GM13977 (cell line): ENCODE results near the gene ZNF304.
A peak's percentile ranks its signal among the peaks of the same experiment; 100 is the strongest.

Source experiments
- DNase-seq: peaks from one replicate; pipeline ENCODE4 v3.0.0; 2012; ENCODE audit warnings: low spot score
- CTCF ChIP-seq: IDR thresholded peaks from 2 replicates; pipeline ENCODE4 v1.5.1; 2012; ENCODE audit warnings: mild to moderate bottlenecking, control low read depth; ENCODE audit not compliant: insufficient read depth; ENCODE audit errors: extremely low read depth, missing control alignments
- in situ Hi-C: fragments of 300-500 bp; cut with MboI; formaldehyde crosslinking; loops from one replicate; pipeline ENCODE4 v1.12.0; 2022; ENCODE audit warnings: low sequenced_read_pairs, low pct_unique_long_range_greater_than_20kb, mixed read lengths, inconsistent platforms; ENCODE audit not compliant: unreplicated experiment

The ZNF304 gene

GRCh38 chr19:57355916-57356315, 4.8 kb downstream of the ZNF304 start:
- in situ Hi-C loops = no loop called here
- TF ChIP-seq CTCF = no peak
- DNase-seq = no peak

- TF ChIP-seq CTCF = no peak
- in situ Hi-C loops = no loop called here
- DNase-seq = no peak
Observed at GRCh38 chr19:57357406-57357805, 6.3 kb downstream of the ZNF304 start.

- TF ChIP-seq CTCF = no peak
- in situ Hi-C loops = no loop called here
- no peak for DNase-seq
Observed at GRCh38 chr19:57359300-57359699, 8.2 kb downstream of the ZNF304 start.

- TF ChIP-seq CTCF = no peak
- DNase-seq = no peak
- in situ Hi-C loops = no loop called here
Observed at GRCh38 chr19:57362419-57362818, 11.3 kb downstream of the ZNF304 start.

GRCh38 chr19:57362997-57363687, 12.1 kb downstream of the ZNF304 start, which contains the start of the genes TRAPPC2B and ZNF547:
TSS of gene TRAPPC2B (plus strand) at chr19:57363551. CDS start at chr19:57364834, 1,283 bp downstream.
TSS of gene ZNF547 (plus strand) at chr19:57363551. CDS start at chr19:57368556, 5,005 bp downstream.
- in situ Hi-C loops = no loop called here
- peak; percentile 92 for DNase-seq
- no peak for TF ChIP-seq CTCF

- TF ChIP-seq CTCF = no peak
- in situ Hi-C loops = no loop called here
- DNase-seq = no peak
Observed at GRCh38 chr19:57363688-57364181, 12.7 kb downstream of the ZNF304 start.

GRCh38 chr19:57366776-57367175, 15.7 kb downstream of the ZNF304 start:
- DNase-seq = no peak
- TF ChIP-seq CTCF = no peak
- in situ Hi-C loops = no loop called here
